Mesenchymal stem cell (in vitro differentiated cells and primary cell): ENCODE results near the gene DNAH3.

Source experiments
- DNase-seq: peaks from one replicate; pipeline ENCODE4 v3.0.0-alpha.2; 2013
- H2AFZ ChIP-seq: one replicate; pipeline ENCODE4 v1.6.1; 2013; ENCODE audit warnings: low read depth, mild to moderate bottlenecking, control low read depth, inconsistent platforms, low read length, moderate library complexity
- H2AK5ac ChIP-seq: 2 replicates; pipeline ENCODE4 v1.6.1; 2013; ENCODE audit warnings: low read length, moderate library complexity, mild to moderate bottlenecking, inconsistent platforms; ENCODE audit not compliant: severe bottlenecking
- H2BK120ac ChIP-seq: one replicate; pipeline ENCODE4 v1.6.1; 2013; ENCODE audit warnings: low read depth, mild to moderate bottlenecking, inconsistent platforms, low read length, moderate library complexity
- H2BK12ac ChIP-seq, 2 experiments: one replicate each; pipeline ENCODE4 v1.6.1; 2013; ENCODE audit warnings: inconsistent platforms in 2 of 2, low read length in 2 of 2, mild to moderate bottlenecking in 2 of 2, moderate library complexity in 2 of 2, control low read depth in 1 of 2
- H2BK15ac ChIP-seq: one replicate; pipeline ENCODE4 v1.6.1; 2013; ENCODE audit warnings: mild to moderate bottlenecking, low read depth, inconsistent platforms; ENCODE audit not compliant: poor library complexity, severe bottlenecking
- H2BK5ac ChIP-seq: 2 replicates; pipeline ENCODE4 v1.6.1; 2013; ENCODE audit warnings: low read depth, mild to moderate bottlenecking, low read length, control low read depth, inconsistent platforms; ENCODE audit not compliant: poor library complexity, severe bottlenecking
- H3K14ac ChIP-seq, 2 experiments: one replicate each; pipeline ENCODE4 v1.6.1; 2013; ENCODE audit warnings: inconsistent platforms in 2 of 2, low read length in 2 of 2, control low read depth in 1 of 2, mild to moderate bottlenecking in 1 of 2, moderate library complexity in 1 of 2
- H3K18ac ChIP-seq, 2 experiments: one replicate each; pipeline ENCODE4 v1.6.1; 2013; ENCODE audit warnings: inconsistent platforms in 2 of 2, low read length in 2 of 2, control low read depth in 1 of 2, low read depth in 1 of 2, mild to moderate bottlenecking in 1 of 2
- H3K23ac ChIP-seq, 2 experiments: one replicate each; pipeline ENCODE4 v1.6.1; 2013; ENCODE audit warnings: inconsistent platforms in 2 of 2, low read length in 2 of 2, mild to moderate bottlenecking in 2 of 2, moderate library complexity in 2 of 2, control low read depth in 1 of 2
- H3K27ac ChIP-seq: 2 replicates; pipeline ENCODE4 v1.5.1; 2013; ENCODE audit warnings: mild to moderate bottlenecking, moderate library complexity, low read length, control low read depth, inconsistent platforms; ENCODE audit not compliant: poor library complexity, severe bottlenecking
- H3K27me3 ChIP-seq, 2 experiments: 2 replicates each; pipeline versions ENCODE4 v1.6.1 to v1.7.0; 2013; ENCODE audit warnings: low read length in 2 of 2, mild to moderate bottlenecking in 2 of 2, moderate library complexity in 2 of 2, control low read depth in 1 of 2, inconsistent platforms in 1 of 2; ENCODE audit not compliant: control insufficient read depth in 1 of 2, insufficient read depth in 1 of 2
- H3K36me3 ChIP-seq, 2 experiments: 2 replicates each; pipeline versions ENCODE4 v1.6.1 to v1.7.0; 2013; ENCODE audit warnings: low read length in 2 of 2, control low read depth in 1 of 2, inconsistent platforms in 1 of 2, low read depth in 1 of 2, mild to moderate bottlenecking in 1 of 2; ENCODE audit not compliant: insufficient read depth in 2 of 2, control insufficient read depth in 1 of 2
- H3K4ac ChIP-seq, 2 experiments: one replicate each; pipeline ENCODE4 v1.6.1; 2013; ENCODE audit warnings: inconsistent platforms in 2 of 2, low read length in 2 of 2, mild to moderate bottlenecking in 2 of 2, moderate library complexity in 2 of 2, control low read depth in 1 of 2, low read depth in 1 of 2
- H3K4me1 ChIP-seq: 2 replicates; pipeline ENCODE4 v1.6.1; 2013; ENCODE audit warnings: low read depth, low read length, control low read depth; ENCODE audit not compliant: control insufficient read depth, insufficient read depth
- H3K4me2 ChIP-seq: 2 replicates; pipeline ENCODE4 v1.6.1; 2013; ENCODE audit warnings: low read length, mild to moderate bottlenecking, inconsistent platforms; ENCODE audit not compliant: poor library complexity, severe bottlenecking
- H3K4me3 ChIP-seq, 2 experiments: 2 replicates each; pipeline versions ENCODE4 v1.5.1 to v1.7.0; 2013; ENCODE audit warnings: low read length in 2 of 2, mild to moderate bottlenecking in 2 of 2, control low read depth in 1 of 2, low read depth in 1 of 2; ENCODE audit not compliant: insufficient read depth in 1 of 2
- H3K79me1 ChIP-seq: replicated peaks from 2 replicates; pipeline ENCODE4 v1.6.1; 2013; ENCODE audit warnings: mild to moderate bottlenecking, control low read depth, low read length, inconsistent platforms; ENCODE audit not compliant: poor library complexity, severe bottlenecking
- H3K9ac ChIP-seq: 2 replicates; pipeline ENCODE4 v1.7.0; 2013; ENCODE audit warnings: mild to moderate bottlenecking, low read length, moderate library complexity
- H3K9me3 ChIP-seq: 2 replicates; pipeline ENCODE4 v1.7.0; 2013; ENCODE audit warnings: mild to moderate bottlenecking, low read length; ENCODE audit not compliant: control insufficient read depth
- H4K8ac ChIP-seq: one replicate; pipeline ENCODE4 v1.6.1; 2013; ENCODE audit warnings: inconsistent platforms, mild to moderate bottlenecking, low read length, moderate library complexity
- H4K91ac ChIP-seq: one replicate; pipeline ENCODE4 v1.6.1; 2013; ENCODE audit warnings: mild to moderate bottlenecking, low read length, inconsistent platforms
- WGBS: methylation state at CpG from one replicate; pipeline ENCODE4 v1.1.7; 2013; ENCODE audit warnings: mixed read lengths; 5-methylcytosine and 5-hydroxymethylcytosine counted together

The DNAH3 gene

GRCh38 chr16:21160276-21160675 lies 9.6 kb upstream of the DNAH3 start:
- Histone ChIP-seq H2AFZ (no peak overlapping the region), H3K9me3 (no peaks in the 10 kb centered on the region), H2AK5ac (no peak overlapping the region), H3K18ac (no peak overlapping the region), H2BK5ac (no peak overlapping the region), H3K4me1 (peaks cover 14% of the 10 kb centered on the region), H3K27ac (no peak overlapping the region), H3K14ac (no peak overlapping the region), H3K79me1 (peaks cover 16% of the 10 kb centered on the region), H4K8ac (no peak overlapping the region), H4K91ac (no peak overlapping the region), H3K23ac (no peak overlapping the region), H2BK15ac (no peak overlapping the region), H3K27me3 (no peaks in the 10 kb centered on the region), H3K4me3 (peak overlapping the region in 1 of 2 experiments; percentile 49), H2BK12ac (no peak overlapping the region), H3K4me2 (no peak overlapping the region), H3K36me3 (peaks cover 6 to 38% of the 10 kb centered on the region in 2 experiments), H3K9ac (peak overlapping the region; percentile 91), H3K4ac (no peak overlapping the region), H2BK120ac (no peak overlapping the region)
- no peak for DNase-seq
- 74% methylated on average over 1 of the region's 1 CpG for WGBS

GRCh38 chr16:21159281-21159951 lies 8.8 kb upstream of the DNAH3 start:
- Histone ChIP-seq H3K23ac (no peak overlapping the region), H3K18ac (peak overlapping the region in 1 of 2 experiments; percentile 59), H2BK5ac (no peak overlapping the region), H3K4ac (peak overlapping the region in 1 of 2 experiments; percentile 42), H2AFZ (peak overlapping the region; percentile 89), H3K9ac (peak overlapping the region; percentile 91), H3K4me1 (peaks cover 14% of the 10 kb centered on the region), H3K4me3 (peak overlapping the region; percentile 84 to 87), H3K79me1 (peaks cover 15% of the 10 kb centered on the region), H3K36me3 (peaks cover 3 to 29% of the 10 kb centered on the region in 2 experiments), H2BK12ac (peak overlapping the region in 1 of 2 experiments; percentile 85), H2BK120ac (no peak overlapping the region), H4K8ac (peak overlapping the region; percentile 4), H2AK5ac (no peak overlapping the region), H2BK15ac (no peak overlapping the region), H4K91ac (peak overlapping the region; percentile 13), H3K9me3 (no peaks in the 10 kb centered on the region), H3K14ac (peak overlapping the region in 1 of 2 experiments; percentile 47), H3K27me3 (no peaks in the 10 kb centered on the region), H3K27ac (no peak overlapping the region), H3K4me2 (peak overlapping the region; percentile 100)
- WGBS, result 10% methylated on average over 24 of the region's 27 CpGs
- DNase-seq, result peak; percentile 40

GRCh38 chr16:21158208-21159110 lies 7.8 kb upstream of the DNAH3 start, which contains the start of gene LDAF1:
Gene LDAF1, plus strand, starts transcription at chr16:21158674. Its CDS starts 2,509 bp downstream, at chr16:21161183.
- peak; percentile 82 for DNase-seq
- H2BK120ac ChIP-seq, result no peak within 1 kb of the TSS
- 3% methylated on average over 37 of the region's 59 CpGs for WGBS

GRCh38 chr16:21157632-21158031 lies 7.0 kb upstream of the DNAH3 start:
- H3K27me3 ChIP-seq, result no peaks in the 10 kb centered on the region
- H3K4me1 ChIP-seq, result peaks cover 10% of the 10 kb centered on the region
- no peak overlapping the region for H3K4ac ChIP-seq
- no peak overlapping the region for H2AK5ac ChIP-seq
- H3K18ac ChIP-seq, result no peak overlapping the region
- no peak overlapping the region for H4K91ac ChIP-seq
- H3K23ac ChIP-seq, result no peak overlapping the region
- no peak overlapping the region for H3K4me2 ChIP-seq
- no peak overlapping the region for H4K8ac ChIP-seq
- H2BK120ac ChIP-seq, result no peak overlapping the region
- H3K27ac ChIP-seq, result no peak overlapping the region
- no peak overlapping the region for H2AFZ ChIP-seq
- H3K36me3 ChIP-seq, result peaks cover 0 to 18% of the 10 kb centered on the region in 2 experiments
- no peak for DNase-seq
- peak overlapping the region in 1 of 2 experiments; percentile 84 for H3K4me3 ChIP-seq
- WGBS, result 94% methylated on average over 2 of the region's 5 CpGs
- no peaks in the 10 kb centered on the region for H3K9me3 ChIP-seq
- no peak overlapping the region for H2BK12ac ChIP-seq
- H2BK5ac ChIP-seq, result no peak overlapping the region
- peaks cover 12% of the 10 kb centered on the region for H3K79me1 ChIP-seq
- H3K14ac ChIP-seq, result no peak overlapping the region
- no peak overlapping the region for H2BK15ac ChIP-seq
- peak overlapping the region; percentile 91 for H3K9ac ChIP-seq

More at GRCh38 chr16:21158208-21159110, 7.8 kb upstream of the DNAH3 start, which contains the start of gene LDAF1:
- Histone ChIP-seq H2BK5ac (no peak within 1 kb of the TSS), H3K4me2 (peak within 1 kb of the TSS; percentile 100), H3K79me1 (peaks cover 12% of the 10 kb centered on the region), H3K36me3 (peaks cover 0 to 22% of the 10 kb centered on the region in 2 experiments), H3K23ac (peak within 1 kb of the TSS in 1 of 2 experiments; percentile 77), H3K27me3 (no peaks in the 10 kb centered on the region), H3K4me1 (peaks cover 14% of the 10 kb centered on the region), H3K18ac (peak within 1 kb of the TSS in 1 of 2 experiments; percentile 71), H4K91ac (no peak within 1 kb of the TSS), H3K4me3 (peak within 1 kb of the TSS; percentile 84 to 87), H3K9ac (peak within 1 kb of the TSS; percentile 91), H3K27ac (no peak within 1 kb of the TSS), H3K14ac (peak within 1 kb of the TSS in 1 of 2 experiments; percentile 47), H2BK15ac (no peak within 1 kb of the TSS), H3K4ac (peak within 1 kb of the TSS in 1 of 2 experiments; percentile 42), H2BK12ac (peak within 1 kb of the TSS in 1 of 2 experiments; percentile 85), H2AK5ac (no peak within 1 kb of the TSS), H4K8ac (peak within 1 kb of the TSS; percentile 78), H3K9me3 (no peaks in the 10 kb centered on the region), H2AFZ (peak within 1 kb of the TSS; percentile 89)
